ENCODE measurements around the gene TTC7B. TPM values are rescaled to one million over a fixed set of nuclear protein-coding genes. Genes with fewer than 3 reads are reported as not detected.

Gene TTC7B
- total RNA-seq, 1 experiment from 2014 or later = 40.9 TPM

GRCh38 chr14:90599339-90599738, 216.9 kb downstream of the TTC7B start:
- TF ChIP-seq TCF7L2 (IDR thresholded peaks at IDR 0.05; ENCODE audit: low read depth, low read length) (no peak), SIN3A (IDR thresholded peaks at IDR 0.05; ENCODE audit: borderline replicate concordance, insufficient read depth, low read depth, low read length) (no peak), CTCF (IDR thresholded peaks at IDR 0.05) (no peak), POLR2AphosphoS5 (IDR thresholded peaks at IDR 0.05; ENCODE audit: low read depth, low read length) (no peak)
- TF ChIP-seq, protein P1, sequence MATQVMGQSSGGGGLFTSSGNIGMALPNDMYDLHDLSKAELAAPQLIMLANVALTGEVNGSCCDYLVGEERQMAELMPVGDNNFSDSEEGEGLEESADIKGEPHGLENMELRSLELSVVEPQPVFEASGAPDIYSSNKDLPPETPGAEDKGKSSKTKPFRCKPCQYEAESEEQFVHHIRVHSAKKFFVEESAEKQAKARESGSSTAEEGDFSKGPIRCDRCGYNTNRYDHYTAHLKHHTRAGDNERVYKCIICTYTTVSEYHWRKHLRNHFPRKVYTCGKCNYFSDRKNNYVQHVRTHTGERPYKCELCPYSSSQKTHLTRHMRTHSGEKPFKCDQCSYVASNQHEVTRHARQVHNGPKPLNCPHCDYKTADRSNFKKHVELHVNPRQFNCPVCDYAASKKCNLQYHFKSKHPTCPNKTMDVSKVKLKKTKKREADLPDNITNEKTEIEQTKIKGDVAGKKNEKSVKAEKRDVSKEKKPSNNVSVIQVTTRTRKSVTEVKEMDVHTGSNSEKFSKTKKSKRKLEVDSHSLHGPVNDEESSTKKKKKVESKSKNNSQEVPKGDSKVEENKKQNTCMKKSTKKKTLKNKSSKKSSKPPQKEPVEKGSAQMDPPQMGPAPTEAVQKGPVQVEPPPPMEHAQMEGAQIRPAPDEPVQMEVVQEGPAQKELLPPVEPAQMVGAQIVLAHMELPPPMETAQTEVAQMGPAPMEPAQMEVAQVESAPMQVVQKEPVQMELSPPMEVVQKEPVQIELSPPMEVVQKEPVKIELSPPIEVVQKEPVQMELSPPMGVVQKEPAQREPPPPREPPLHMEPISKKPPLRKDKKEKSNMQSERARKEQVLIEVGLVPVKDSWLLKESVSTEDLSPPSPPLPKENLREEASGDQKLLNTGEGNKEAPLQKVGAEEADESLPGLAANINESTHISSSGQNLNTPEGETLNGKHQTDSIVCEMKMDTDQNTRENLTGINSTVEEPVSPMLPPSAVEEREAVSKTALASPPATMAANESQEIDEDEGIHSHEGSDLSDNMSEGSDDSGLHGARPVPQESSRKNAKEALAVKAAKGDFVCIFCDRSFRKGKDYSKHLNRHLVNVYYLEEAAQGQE (IDR thresholded peaks at IDR 0.05; ENCODE audit: insufficient read depth in 1 of 2, low read depth in 2 of 2, low read length in 1 of 2) = no peak
- POLR2A ChIA-PET = interaction anchor here (0.7 kb wide), 1 partner anchor 376 kb away, joined by 4 read pairs; no protein-coding TSS in a partner anchor
- H3K27ac ChIP-seq (ENCODE audit: low read length) = no peak overlapping the region
- no peaks in the 10 kb centered on the region for H3K4me1 ChIP-seq (ENCODE audit: control insufficient read depth, insufficient read depth, low read length)
- ATAC-seq (no peak), DNase-seq (ENCODE audit: low read depth, low spot score) (no peak)
- in situ Hi-C loops (cut with HindIII; ENCODE audit: low pct_unique_long_range_greater_than_20kb, low sequenced_read_pairs) = no loop called here
- intact Hi-C loops (cut with micrococcal nuclease; ENCODE audit: unreplicated experiment) = no loop called here
- no peaks in the 10 kb centered on the region for H3K36me3 ChIP-seq (ENCODE audit: control insufficient read depth, insufficient read depth, low read length)
- CTCF ChIA-PET = no interaction called here
- H3K9me3 ChIP-seq (ENCODE audit: control insufficient read depth, insufficient read depth, low read depth, low read length) = no peaks in the 10 kb centered on the region
- no peaks in the 10 kb centered on the region for H3K27me3 ChIP-seq (ENCODE audit: control insufficient read depth, insufficient read depth, low read length)
- no TSS peak for BruUV-seq (replicated peaks)
- H3K4me3 ChIP-seq (ENCODE audit: low read depth in 2 of 2, low read length in 2 of 2) = no peak overlapping the region

GRCh38 chr14:90597961-90598360, 218.3 kb downstream of the TTC7B start:
- no TSS peak for BruUV-seq (replicated peaks)

More at GRCh38 chr14:90597961-90598360, 218.3 kb downstream of the TTC7B start:
- no peaks in the 10 kb centered on the region for H3K27me3 ChIP-seq (ENCODE audit: control insufficient read depth, insufficient read depth, low read length)
- no peak for DNase-seq (ENCODE audit: low read depth, low spot score)
- no peak for ATAC-seq
- CTCF ChIA-PET = no interaction called here
- no peak overlapping the region for H3K27ac ChIP-seq (ENCODE audit: low read length)
- no peaks in the 10 kb centered on the region for H3K4me1 ChIP-seq (ENCODE audit: control insufficient read depth, insufficient read depth, low read length)
- H3K36me3 ChIP-seq (ENCODE audit: control insufficient read depth, insufficient read depth, low read length) = no peaks in the 10 kb centered on the region
- in situ Hi-C loops (cut with HindIII; ENCODE audit: low pct_unique_long_range_greater_than_20kb, low sequenced_read_pairs) = no loop called here
- H3K4me3 ChIP-seq (ENCODE audit: low read depth in 2 of 2, low read length in 2 of 2) = no peak overlapping the region
- no peaks in the 10 kb centered on the region for H3K9me3 ChIP-seq (ENCODE audit: control insufficient read depth, insufficient read depth, low read depth, low read length)
- intact Hi-C loops (cut with micrococcal nuclease; ENCODE audit: unreplicated experiment) = no loop called here
- TF ChIP-seq TCF7L2 (IDR thresholded peaks at IDR 0.05; ENCODE audit: low read depth, low read length) (no peak), SIN3A (IDR thresholded peaks at IDR 0.05; ENCODE audit: borderline replicate concordance, insufficient read depth, low read depth, low read length) (no peak), POLR2AphosphoS5 (IDR thresholded peaks at IDR 0.05; ENCODE audit: low read depth, low read length) (no peak), CTCF (IDR thresholded peaks at IDR 0.05) (no peak)
- TF ChIP-seq, protein P1 (IDR thresholded peaks at IDR 0.05; ENCODE audit: insufficient read depth in 1 of 2, low read depth in 2 of 2, low read length in 1 of 2) = no peak
- POLR2A ChIA-PET = no interaction called here
